CD14-positive monocyte (primary cell): ENCODE data around the gene GPR161. TPM values are rescaled to one million over a fixed set of nuclear protein-coding genes. Genes with fewer than 3 reads are reported as not detected.

ENCODE experiments used
- DNase-seq, 3 donors: peaks; one replicate each; pipeline ENCODE4 v3.0.0-alpha.2; 2011 to 2022
- H2AFZ ChIP-seq: 2 replicates; pipeline ENCODE4 v1.6.0; 2012; ENCODE audit warnings: mild to moderate bottlenecking, low read depth, low read length, inconsistent platforms; ENCODE audit not compliant: insufficient read depth, poor library complexity, severe bottlenecking
- H3K27ac ChIP-seq, 2 donors: 1 replicate in 1 of 2; 2 replicates in 1 of 2; pipeline ENCODE4 v1.5.1; 2012 to 2013; ENCODE audit warnings: low read length in 2 of 2, control low read depth in 1 of 2, inconsistent platforms in 1 of 2, low read depth in 1 of 2, mild to moderate bottlenecking in 1 of 2
- H3K27me3 ChIP-seq, 2 donors: one replicate each; pipeline versions ENCODE4 v1.6.0 to v1.6.1; 2011 to 2013; ENCODE audit warnings: low read length in 2 of 2; ENCODE audit not compliant: control insufficient read depth in 2 of 2, insufficient read depth in 2 of 2
- H3K36me3 ChIP-seq, 2 donors: replicated peaks in 1 of 2; 1 replicate in 1 of 2; 2 replicates in 1 of 2; pipeline versions ENCODE4 v1.5.1 to v1.6.1; 2012 to 2013; ENCODE audit warnings: low read length in 2 of 2, control low read depth in 1 of 2, inconsistent platforms in 1 of 2, mild to moderate bottlenecking in 1 of 2; ENCODE audit not compliant: insufficient read depth in 2 of 2, control insufficient read depth in 1 of 2
- H3K4me1 ChIP-seq, 2 donors: 1 replicate in 1 of 2; 2 replicates in 1 of 2; pipeline versions ENCODE4 v1.5.1 to v1.6.1; 2012 to 2013; ENCODE audit warnings: low read length in 2 of 2, control low read depth in 1 of 2, inconsistent platforms in 1 of 2, mild to moderate bottlenecking in 1 of 2, moderate library complexity in 1 of 2; ENCODE audit not compliant: insufficient read depth in 2 of 2, control insufficient read depth in 1 of 2
- H3K4me2 ChIP-seq: replicated peaks from 2 replicates; pipeline ENCODE3; 2012; ENCODE audit warnings: low read length, moderate library complexity, mild to moderate bottlenecking; ENCODE audit not compliant: poor library complexity, severe bottlenecking; ENCODE audit errors: extremely low read depth
- H3K4me3 ChIP-seq, 3 experiments: fragments of 200-600 bp in 1 of 3; sonication (generic) in 1 of 3; replicated peaks in 1 of 3; 1 replicate in 2 of 3; 2 replicates in 1 of 3; pipeline ENCODE4 v1.5.1; 2011 to 2013; ENCODE audit warnings: low read length in 3 of 3, mild to moderate bottlenecking in 3 of 3, control low read depth in 2 of 3, low read depth in 2 of 3, inconsistent platforms in 1 of 3, moderate library complexity in 1 of 3
- H3K79me2 ChIP-seq: 2 replicates; pipeline ENCODE4 v1.6.0; 2012; ENCODE audit warnings: mild to moderate bottlenecking, control low read depth, inconsistent platforms, low read length, moderate library complexity; ENCODE audit not compliant: insufficient read depth
- H3K9ac ChIP-seq: 2 replicates; pipeline ENCODE4 v1.6.0; 2017; ENCODE audit warnings: low read length, mild to moderate bottlenecking; ENCODE audit not compliant: insufficient read depth, poor library complexity, severe bottlenecking
- H3K9me3 ChIP-seq, 2 donors: replicated peaks in 1 of 2; 1 replicate in 1 of 2; 2 replicates in 1 of 2; pipeline versions ENCODE4 v1.5.1 to v1.6.1; 2012 to 2013; ENCODE audit warnings: low read length in 2 of 2, control low read depth in 1 of 2; ENCODE audit not compliant: control insufficient read depth in 1 of 2, insufficient read depth in 1 of 2
- H4K20me1 ChIP-seq: 2 replicates; pipeline ENCODE4 v1.6.0; 2012; ENCODE audit warnings: mild to moderate bottlenecking, low read length, control low read depth, moderate library complexity; ENCODE audit not compliant: insufficient read depth
- H3K27ac Mint-ChIP-seq, 7 donors: one replicate each; pipeline ENCODE4 v1.8.0; 2020; ENCODE audit warnings: mild to moderate bottlenecking in 7 of 7, mixed read lengths in 7 of 7, moderate library complexity in 6 of 7, inconsistent platforms in 2 of 7
- H3K27me3 Mint-ChIP-seq, 3 donors: one replicate each; pipeline ENCODE4 v1.8.0; 2021 to 2022; ENCODE audit warnings: low read depth in 3 of 3, mild to moderate bottlenecking in 3 of 3, mixed read lengths in 3 of 3, moderate library complexity in 3 of 3, inconsistent platforms in 1 of 3
- H3K36me3 Mint-ChIP-seq, 2 donors: one replicate each; pipeline ENCODE4 v1.8.0; 2020; ENCODE audit warnings: mixed read lengths in 2 of 2, inconsistent platforms in 1 of 2, mild to moderate bottlenecking in 1 of 2
- H3K4me1 Mint-ChIP-seq: one replicate; pipeline ENCODE4 v1.8.0; 2020; ENCODE audit warnings: mild to moderate bottlenecking, mixed read lengths
- H3K4me3 Mint-ChIP-seq, 2 donors: one replicate each; pipeline ENCODE4 v1.8.0; 2020; ENCODE audit warnings: mild to moderate bottlenecking in 2 of 2, mixed read lengths in 2 of 2, moderate library complexity in 1 of 2
- H3K9me3 Mint-ChIP-seq, 7 donors: one replicate each; pipeline ENCODE4 v1.8.0; 2020 to 2022; ENCODE audit warnings: mixed read lengths in 7 of 7, mild to moderate bottlenecking in 6 of 7, moderate library complexity in 6 of 7, inconsistent platforms in 2 of 7
- WGBS: methylation state at CpG from one replicate; pipeline ENCODE4 v1.1.5; 2013; ENCODE audit warnings: missing lambda C conversion rate; ENCODE audit not compliant: insufficient coverage; 5-methylcytosine and 5-hydroxymethylcytosine counted together
- intact Hi-C, 2 donors: fragments of 100-400 bp; cut with micrococcal nuclease; formaldehyde crosslinking; loops; one replicate each; pipeline versions ENCODE4 v1.15.0 to v1.15.1; 2023
- polyA plus RNA-seq, 3 donors: library from polyadenylated mRNA; depleted of rRNA in 1 of 3; unstranded in 2 of 3; stranded (reverse) in 1 of 3; fragments of 300-500 nt in 2 of 3; fragments of >200 nt in 1 of 3; fragmentation: Illumina TruSeq in 2 of 3; gene quantifications; 1 replicate in 2 of 3; 2 replicates in 1 of 3; pipeline ENCODE4 v1.2.3, GENCODE V29; 2012 to 2021
- TF ChIP-seq, protein P1 (sequence below): fragments of 200-600 bp; IDR thresholded peaks from one replicate; pipeline ENCODE4 v1.8.0; 2022; ENCODE audit warnings: antibody characterized with exemption, mild to moderate bottlenecking

The GPR161 gene
- polyA plus RNA-seq, 3 donors, result 0.65 TPM; not detected in 2

DNA sequence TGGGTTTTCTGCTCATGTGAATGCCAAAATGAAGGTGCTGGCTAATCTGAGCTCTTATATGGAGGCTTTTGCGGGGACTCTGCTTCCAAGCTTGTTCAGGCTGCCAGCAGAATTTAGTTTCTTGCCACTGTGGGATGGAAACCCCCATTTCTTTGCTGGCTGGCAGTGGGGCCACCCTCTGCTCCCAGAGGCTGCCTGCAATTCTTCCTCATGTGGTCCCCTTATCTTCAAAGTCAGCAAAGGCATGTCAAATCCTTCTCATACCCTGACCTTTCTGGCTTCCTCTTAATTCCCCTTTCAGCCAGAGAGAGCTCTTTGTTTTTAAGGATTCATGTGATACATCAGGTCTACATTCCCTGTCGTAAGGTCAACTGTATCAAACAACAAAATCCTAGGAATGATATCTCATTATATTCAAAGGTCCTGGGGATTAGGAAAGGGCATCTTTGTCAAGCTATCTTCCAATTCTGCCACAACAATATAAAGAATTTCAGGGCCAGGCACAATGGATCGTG, 5.2 kb upstream of the GPR161 start:
- DNase-seq, result no peak
- peaks cover 14 to 21% (median 17%) of the 10 kb centered on the region in 3 donors for H3K27me3 Mint-ChIP-seq
- Histone ChIP-seq H3K79me2 (no peaks in the 10 kb centered on the region), H3K9me3 (no peaks in the 10 kb centered on the region), H3K27ac (no peak overlapping the region), H4K20me1 (no peaks in the 10 kb centered on the region), H3K4me1 (peaks cover 14 to 16% of the 10 kb centered on the region in 2 donors), H3K27me3 (peaks cover 2 to 11% of the 10 kb centered on the region in 2 donors), H3K4me3 (no peak overlapping the region), H3K36me3 (no peaks in the 10 kb centered on the region), H3K9ac (no peak overlapping the region), H3K4me2 (no peak overlapping the region), H2AFZ (no peak overlapping the region)
- no peak overlapping the region for H3K27ac Mint-ChIP-seq
- peaks cover 0 to 4% of the 10 kb centered on the region in 2 donors for H3K36me3 Mint-ChIP-seq
- 70% methylated on average over 1 of the region's 3 CpGs for WGBS
- H3K9me3 Mint-ChIP-seq, result peaks cover 0 to 6% (median 3%) of the 10 kb centered on the region in 7 donors
- intact Hi-C loops, result no loop called here
- TF ChIP-seq, protein P1, sequence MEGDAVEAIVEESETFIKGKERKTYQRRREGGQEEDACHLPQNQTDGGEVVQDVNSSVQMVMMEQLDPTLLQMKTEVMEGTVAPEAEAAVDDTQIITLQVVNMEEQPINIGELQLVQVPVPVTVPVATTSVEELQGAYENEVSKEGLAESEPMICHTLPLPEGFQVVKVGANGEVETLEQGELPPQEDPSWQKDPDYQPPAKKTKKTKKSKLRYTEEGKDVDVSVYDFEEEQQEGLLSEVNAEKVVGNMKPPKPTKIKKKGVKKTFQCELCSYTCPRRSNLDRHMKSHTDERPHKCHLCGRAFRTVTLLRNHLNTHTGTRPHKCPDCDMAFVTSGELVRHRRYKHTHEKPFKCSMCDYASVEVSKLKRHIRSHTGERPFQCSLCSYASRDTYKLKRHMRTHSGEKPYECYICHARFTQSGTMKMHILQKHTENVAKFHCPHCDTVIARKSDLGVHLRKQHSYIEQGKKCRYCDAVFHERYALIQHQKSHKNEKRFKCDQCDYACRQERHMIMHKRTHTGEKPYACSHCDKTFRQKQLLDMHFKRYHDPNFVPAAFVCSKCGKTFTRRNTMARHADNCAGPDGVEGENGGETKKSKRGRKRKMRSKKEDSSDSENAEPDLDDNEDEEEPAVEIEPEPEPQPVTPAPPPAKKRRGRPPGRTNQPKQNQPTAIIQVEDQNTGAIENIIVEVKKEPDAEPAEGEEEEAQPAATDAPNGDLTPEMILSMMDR, result no peak
- no peak overlapping the region for H3K4me3 Mint-ChIP-seq
- H3K4me1 Mint-ChIP-seq, result peaks cover 18% of the 10 kb centered on the region

DNA sequence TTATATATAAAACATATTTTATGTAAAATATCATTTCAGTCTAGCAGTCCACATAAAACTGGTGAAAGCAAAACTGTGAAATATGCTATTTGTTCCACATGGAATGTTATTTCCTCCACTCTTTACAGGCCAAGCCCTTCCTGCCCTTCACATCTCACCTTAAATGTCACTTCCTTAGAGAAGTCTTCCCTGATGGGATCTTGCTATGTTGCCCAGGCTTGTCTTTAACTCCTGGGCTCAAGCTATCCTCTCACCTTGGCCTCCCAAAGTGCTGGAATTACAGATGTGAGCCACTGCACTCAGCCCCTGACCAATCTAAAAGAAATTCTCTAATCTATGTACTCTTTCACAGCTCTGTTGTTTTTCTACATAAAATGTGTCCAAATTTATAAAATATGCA, 2.3 kb upstream of the GPR161 start:
- H3K27me3 Mint-ChIP-seq, result peaks cover 36 to 42% (median 41%) of the 10 kb centered on the region in 3 donors
- H3K27ac Mint-ChIP-seq, result no peak overlapping the region
- H3K4me3 Mint-ChIP-seq, result no peak overlapping the region

More for the DNA sequence above, 2.3 kb upstream of the GPR161 start:
- intact Hi-C loops, result no loop called here
- Histone ChIP-seq H3K4me1 (peaks cover 11 to 16% of the 10 kb centered on the region in 2 donors), H3K9me3 (no peaks in the 10 kb centered on the region), H3K9ac (no peak overlapping the region), H3K36me3 (no peaks in the 10 kb centered on the region), H3K27ac (no peak overlapping the region), H4K20me1 (no peaks in the 10 kb centered on the region), H3K4me3 (no peak overlapping the region), H3K27me3 (peaks cover 22 to 36% of the 10 kb centered on the region in 2 donors), H3K4me2 (no peak overlapping the region), H3K79me2 (no peaks in the 10 kb centered on the region), H2AFZ (no peak overlapping the region)
- no peak for DNase-seq
- TF ChIP-seq, protein P1, result no peak
- Mint-ChIP-seq H3K4me1 (peaks cover 16% of the 10 kb centered on the region), H3K9me3 (peaks cover 0 to 21% (median 5%) of the 10 kb centered on the region in 7 donors), H3K36me3 (peaks cover 4 to 11% of the 10 kb centered on the region in 2 donors)
